PFSK-1 (cell line): ENCODE results near the gene ANKRD2.

ENCODE experiments used
- FOXP2 ChIP-seq: optimal IDR thresholded peaks from 2 replicates; pipeline ENCODE3; 2011; ENCODE audit warnings: borderline replicate concordance, control low read depth, inconsistent platforms; ENCODE audit not compliant: insufficient read depth; ENCODE audit errors: extremely low read length, extremely low read depth
- POLR2AphosphoS5 ChIP-seq: IDR thresholded peaks from 2 replicates; pipeline ENCODE4 v1.6.1; 2012; ENCODE audit warnings: low read depth, mild to moderate bottlenecking, control low read depth, low read length, moderate library complexity
- REST ChIP-seq, 2 experiments: IDR thresholded peaks; 2 replicates each; pipeline versions ENCODE4 v1.6.1 to v1.8.0; 2011 to 2012; ENCODE audit warnings: low read depth in 2 of 2, low read length in 2 of 2, control low read depth in 1 of 2, inconsistent platforms in 1 of 2, mild to moderate bottlenecking in 1 of 2, moderate library complexity in 1 of 2; ENCODE audit not compliant: insufficient read depth in 1 of 2
- SIN3A ChIP-seq: IDR thresholded peaks from 2 replicates; pipeline ENCODE4 v1.6.1; 2012; ENCODE audit warnings: mild to moderate bottlenecking, low read length, moderate library complexity, borderline replicate concordance; ENCODE audit not compliant: insufficient read depth
- TAF1 ChIP-seq: IDR thresholded peaks from 2 replicates; pipeline ENCODE4 v1.6.1; 2012; ENCODE audit warnings: low read length, control low read depth, borderline replicate concordance; ENCODE audit not compliant: insufficient read depth

The ANKRD2 gene

GRCh38 chr10:97531401-97531986 is 41.1 kb upstream of the ANKRD2 start:
- TF ChIP-seq POLR2AphosphoS5 (no peak), REST (IDR thresholded peaks at IDR 0.05; ENCODE audit: insufficient read depth in 1 of 2, low read depth in 2 of 2, low read length in 2 of 2) (no peak), FOXP2 (no peak), SIN3A (no peak), TAF1 (no peak)

- TF ChIP-seq FOXP2 (no peak), SIN3A (no peak)
These were observed 39.5 kb upstream of the ANKRD2 start for GRCh38 chr10:97532935-97533671.

- TF ChIP-seq SIN3A (no peak), REST (IDR thresholded peaks at IDR 0.05; ENCODE audit: insufficient read depth in 1 of 2, low read depth in 2 of 2, low read length in 2 of 2) (no peak), POLR2AphosphoS5 (no peak), FOXP2 (no peak), TAF1 (no peak)
These were observed 38.7 kb upstream of the ANKRD2 start for GRCh38 chr10:97533888-97534287.

- TF ChIP-seq POLR2AphosphoS5 (no peak), FOXP2 (no peak), SIN3A (no peak), REST (IDR thresholded peaks at IDR 0.05; ENCODE audit: insufficient read depth in 1 of 2, low read depth in 2 of 2, low read length in 2 of 2) (no peak), TAF1 (no peak)
These were observed 37.7 kb upstream of the ANKRD2 start for GRCh38 chr10:97534746-97535367.

GRCh38 chr10:97537186-97537869 is 35.3 kb upstream of the ANKRD2 start:
- no peak for TF ChIP-seq FOXP2
- no peak for TF ChIP-seq TAF1
- no peak for TF ChIP-seq POLR2AphosphoS5
- no peak for TF ChIP-seq SIN3A
- TF ChIP-seq REST (IDR thresholded peaks at IDR 0.05; ENCODE audit: insufficient read depth in 1 of 2, low read depth in 2 of 2, low read length in 2 of 2) = no peak
